AG10803 (cell line): ENCODE data around the gene PRCD.
A peak's percentile ranks its signal among the peaks of the same experiment; 100 is the strongest.
"Not testable (repeated sequence)": the region's sequence is repeated elsewhere in the genome, so short reads cannot be mapped to it uniquely, and the experiment has no call there.

Experiments
- DNase-seq: peaks from one replicate; pipeline ENCODE4 v3.0.0; 2010; ENCODE audit warnings: low read depth
- H3K4me3 ChIP-seq: 2 replicates; pipeline ENCODE4 v1.5.1; 2011; ENCODE audit warnings: mild to moderate bottlenecking, low read length, control low read depth
- CTCF ChIP-seq: conservative IDR thresholded peaks from 2 replicates; pipeline ENCODE4 v1.5.1; 2011; ENCODE audit warnings: mild to moderate bottlenecking, low read length, control low read depth, inconsistent platforms

Gene PRCD

GRCh38 chr17:76530095-76530723, 9.6 kb upstream of the PRCD start:
- no peak for TF ChIP-seq CTCF
- DNase-seq: peak; percentile 70
- no peak overlapping the region for H3K4me3 ChIP-seq

- no peak for TF ChIP-seq CTCF
- no peak overlapping the region for H3K4me3 ChIP-seq
- no peak for DNase-seq
Observed at GRCh38 chr17:76530811-76531485, 8.9 kb upstream of the PRCD start.

GRCh38 chr17:76531486-76532038, 8.3 kb upstream of the PRCD start:
- TF ChIP-seq CTCF: no peak
- no peak for DNase-seq
- H3K4me3 ChIP-seq: no peak overlapping the region

- no peak for TF ChIP-seq CTCF
Observed at GRCh38 chr17:76532072-76532651, 7.7 kb upstream of the PRCD start.

GRCh38 chr17:76533640-76534359, 6.0 kb upstream of the PRCD start:
- DNase-seq, H3K4me3 ChIP-seq: not testable (repeated sequence)

More at GRCh38 chr17:76532072-76532651, 7.7 kb upstream of the PRCD start:
- DNase-seq: peak; percentile 23
- H3K4me3 ChIP-seq: no peak overlapping the region

GRCh38 chr17:76534831-76535732, 4.8 kb upstream of the PRCD start:
- no peak for DNase-seq
- H3K4me3 ChIP-seq: no peak overlapping the region
- TF ChIP-seq CTCF: no peak
